Naive B cell (primary cell): Measurements from ENCODE around the gene SLC37A1. TPM values are rescaled to one million over a fixed set of nuclear protein-coding genes. Genes with fewer than 3 reads are reported as not detected.

ENCODE experiments used
- ATAC-seq, 2 donors: fragments of 150-1000 bp; cut with Tn5 transposase; 2 replicates each; pipeline ENCODE4 v1.10.0; 2021; ENCODE audit warnings: low read depth in 2 of 2, mild to moderate bottlenecking in 2 of 2, moderate library complexity in 2 of 2
- DNase-seq: peaks from one replicate; pipeline ENCODE4 v3.0.0; 2022
- H3K27ac Mint-ChIP-seq, 6 donors: one replicate each; pipeline ENCODE4 v1.8.0; 2020 to 2022; ENCODE audit warnings: mild to moderate bottlenecking in 6 of 6, mixed read lengths in 6 of 6, moderate library complexity in 5 of 6, inconsistent platforms in 2 of 6
- H3K27me3 Mint-ChIP-seq, 3 donors: one replicate each; pipeline ENCODE4 v1.8.0; 2021 to 2022; ENCODE audit warnings: mixed read lengths in 3 of 3, mild to moderate bottlenecking in 1 of 3
- H3K36me3 Mint-ChIP-seq, 2 donors: one replicate each; pipeline ENCODE4 v1.8.0; 2020 to 2022; ENCODE audit warnings: mixed read lengths in 2 of 2, inconsistent platforms in 1 of 2, mild to moderate bottlenecking in 1 of 2
- H3K4me1 Mint-ChIP-seq, 3 donors: one replicate each; pipeline ENCODE4 v1.8.0; 2020 to 2022; ENCODE audit warnings: mixed read lengths in 3 of 3, inconsistent platforms in 1 of 3, mild to moderate bottlenecking in 1 of 3, moderate library complexity in 1 of 3
- H3K4me3 Mint-ChIP-seq, 8 donors: one replicate each; pipeline ENCODE4 v1.8.0; 2020 to 2022; ENCODE audit warnings: mild to moderate bottlenecking in 8 of 8, mixed read lengths in 8 of 8, moderate library complexity in 8 of 8, inconsistent platforms in 2 of 8
- H3K9me3 Mint-ChIP-seq, 7 donors: one replicate each; pipeline ENCODE4 v1.8.0; 2020 to 2022; ENCODE audit warnings: mixed read lengths in 7 of 7, mild to moderate bottlenecking in 5 of 7, inconsistent platforms in 2 of 7, moderate library complexity in 1 of 7
- polyA plus RNA-seq, 6 donors: library from polyadenylated mRNA; unstranded; fragments of 300-500 nt; fragmentation: Illumina TruSeq; gene quantifications; one replicate each; pipeline ENCODE4 v1.2.3, GENCODE V29; 2021; ENCODE audit warnings: low read depth in 6 of 6

Gene SLC37A1
- polyA plus RNA-seq, 6 donors from 2014 or later: 4.9 to 15.7 (median 11.2) TPM

DNA sequence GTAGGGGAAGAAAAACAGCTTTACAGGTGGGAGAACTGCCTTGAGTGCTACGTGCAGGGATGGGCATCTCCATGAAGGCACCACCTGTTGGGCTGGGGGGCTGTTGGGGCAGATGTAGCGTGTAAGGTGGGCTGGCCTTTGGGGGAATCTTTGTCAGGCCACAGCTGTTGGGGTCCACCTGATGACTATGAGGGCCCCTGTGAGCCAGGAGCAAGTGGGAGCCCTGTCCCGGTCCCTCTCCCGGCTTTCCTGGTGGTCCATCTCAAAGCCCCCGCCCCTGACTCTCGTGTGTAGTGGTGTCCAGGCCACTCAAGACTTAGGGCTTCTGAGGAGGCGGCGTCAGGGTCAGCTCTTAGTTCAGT is 13.5 kb downstream of the SLC37A1 start:
- Mint-ChIP-seq H3K4me3 (peak overlapping the region; percentile 39 to 94 (median 82)), H3K27ac (peak overlapping the region; percentile 88 to 100 (median 100)), H3K36me3 (peaks cover 13 to 16% of the 10 kb centered on the region in 2 donors), H3K9me3 (no peaks in the 10 kb centered on the region), H3K4me1 (peaks cover 60 to 82% (median 73%) of the 10 kb centered on the region in 3 donors), H3K27me3 (no peaks in the 10 kb centered on the region)
- DNase-seq: no peak
- ATAC-seq: no peak

GRCh38 chr21:42527489-42528158 is 14.0 kb downstream of the SLC37A1 start:
- H3K27me3 Mint-ChIP-seq: no peaks in the 10 kb centered on the region
- ATAC-seq (peak; percentile 4 to 6), DNase-seq (peak; percentile 46)
- peak overlapping the region; percentile 88 to 100 (median 100) for H3K27ac Mint-ChIP-seq
- peaks cover 64 to 87% (median 77%) of the 10 kb centered on the region in 3 donors for H3K4me1 Mint-ChIP-seq
- no peaks in the 10 kb centered on the region for H3K9me3 Mint-ChIP-seq
- peak overlapping the region; percentile 69 to 93 (median 85) for H3K4me3 Mint-ChIP-seq
- peaks cover 13 to 15% of the 10 kb centered on the region in 2 donors for H3K36me3 Mint-ChIP-seq

GRCh38 chr21:42530167-42530518 is 16.5 kb downstream of the SLC37A1 start:
- DNase-seq (no peak), ATAC-seq (no peak)
- peak overlapping the region in 5 of 6 donors; percentile 51 to 93 (median 88) for H3K27ac Mint-ChIP-seq
- H3K36me3 Mint-ChIP-seq: peaks cover 13 to 15% of the 10 kb centered on the region in 2 donors
- H3K4me3 Mint-ChIP-seq: peak overlapping the region in 2 of 8 donors; percentile 26 to 41
- H3K9me3 Mint-ChIP-seq: no peaks in the 10 kb centered on the region
- H3K27me3 Mint-ChIP-seq: no peaks in the 10 kb centered on the region
- H3K4me1 Mint-ChIP-seq: peaks cover 64 to 90% (median 74%) of the 10 kb centered on the region in 3 donors

- Mint-ChIP-seq H3K9me3 (no peaks in the 10 kb centered on the region), H3K4me3 (peak overlapping the region in 1 of 8 donors; percentile 3), H3K4me1 (peaks cover 66 to 90% (median 73%) of the 10 kb centered on the region in 3 donors), H3K36me3 (peaks cover 6 to 11% of the 10 kb centered on the region in 2 donors), H3K27me3 (no peaks in the 10 kb centered on the region), H3K27ac (peak overlapping the region; percentile 78 to 99 (median 96))
- ATAC-seq (no peak), DNase-seq (no peak)
Observed at GRCh38 chr21:42531771-42532170, 18.1 kb downstream of the SLC37A1 start.

GRCh38 chr21:42532466-42533181 is 19.0 kb downstream of the SLC37A1 start:
- Mint-ChIP-seq H3K27ac (peak overlapping the region; percentile 89 to 99 (median 96)), H3K4me1 (peaks cover 62 to 90% (median 70%) of the 10 kb centered on the region in 3 donors), H3K27me3 (no peaks in the 10 kb centered on the region), H3K4me3 (peak overlapping the region in 5 of 8 donors; percentile 46 to 86 (median 76)), H3K36me3 (peaks cover 6 to 9% of the 10 kb centered on the region in 2 donors), H3K9me3 (no peaks in the 10 kb centered on the region)
- DNase-seq: peak; percentile 73
- peak; percentile 35 to 42 for ATAC-seq

DNA sequence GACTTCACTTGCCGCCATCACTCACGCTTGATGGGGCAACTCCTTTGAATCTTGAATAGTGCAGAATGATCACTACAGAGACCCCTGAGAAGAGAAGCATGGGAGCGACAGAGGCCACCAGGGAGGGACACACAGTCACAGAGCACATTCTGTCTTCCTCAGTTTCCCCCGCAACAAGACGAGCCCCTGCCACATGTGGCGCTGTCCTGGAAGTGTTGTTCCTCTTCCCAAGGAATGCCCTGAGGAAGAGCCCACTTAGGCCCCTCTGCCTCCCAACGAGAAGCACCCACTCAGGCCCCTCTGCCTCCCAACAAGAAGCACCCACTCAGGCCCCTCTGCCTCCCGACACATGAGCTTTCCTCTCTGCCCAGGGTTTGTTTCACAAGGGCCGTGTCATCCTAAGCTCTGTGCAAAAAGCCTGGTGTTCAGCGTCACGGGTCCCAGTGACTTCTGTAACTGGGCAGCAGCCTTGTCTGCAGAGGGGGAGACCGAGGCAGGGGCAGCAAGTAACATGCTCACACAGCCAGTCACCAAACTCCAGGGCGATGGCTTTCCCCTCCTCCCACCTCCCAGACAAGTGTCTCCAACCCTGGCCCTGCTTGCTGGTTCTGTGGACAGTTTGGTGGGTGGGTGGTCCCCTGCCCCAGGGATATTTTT is 19.8 kb downstream of the SLC37A1 start:
- Mint-ChIP-seq H3K4me3 (peak overlapping the region in 7 of 8 donors; percentile 52 to 93 (median 76)), H3K9me3 (no peaks in the 10 kb centered on the region), H3K27ac (peak overlapping the region; percentile 89 to 99 (median 96)), H3K4me1 (peaks cover 56 to 88% (median 63%) of the 10 kb centered on the region in 3 donors), H3K36me3 (peaks cover 6 to 9% of the 10 kb centered on the region in 2 donors), H3K27me3 (no peaks in the 10 kb centered on the region)
- ATAC-seq (no peak), DNase-seq (no peak)

- peaks cover 56 to 82% (median 63%) of the 10 kb centered on the region in 3 donors for H3K4me1 Mint-ChIP-seq
- ATAC-seq: no peak
- no peaks in the 10 kb centered on the region for H3K27me3 Mint-ChIP-seq
- H3K36me3 Mint-ChIP-seq: peaks cover 6 to 9% of the 10 kb centered on the region in 2 donors
- DNase-seq: no peak
- peak overlapping the region; percentile 89 to 99 (median 96) for H3K27ac Mint-ChIP-seq
- peak overlapping the region; percentile 65 to 93 (median 82) for H3K4me3 Mint-ChIP-seq
- no peaks in the 10 kb centered on the region for H3K9me3 Mint-ChIP-seq
Observed at GRCh38 chr21:42533963-42534355, 20.3 kb downstream of the SLC37A1 start.

DNA sequence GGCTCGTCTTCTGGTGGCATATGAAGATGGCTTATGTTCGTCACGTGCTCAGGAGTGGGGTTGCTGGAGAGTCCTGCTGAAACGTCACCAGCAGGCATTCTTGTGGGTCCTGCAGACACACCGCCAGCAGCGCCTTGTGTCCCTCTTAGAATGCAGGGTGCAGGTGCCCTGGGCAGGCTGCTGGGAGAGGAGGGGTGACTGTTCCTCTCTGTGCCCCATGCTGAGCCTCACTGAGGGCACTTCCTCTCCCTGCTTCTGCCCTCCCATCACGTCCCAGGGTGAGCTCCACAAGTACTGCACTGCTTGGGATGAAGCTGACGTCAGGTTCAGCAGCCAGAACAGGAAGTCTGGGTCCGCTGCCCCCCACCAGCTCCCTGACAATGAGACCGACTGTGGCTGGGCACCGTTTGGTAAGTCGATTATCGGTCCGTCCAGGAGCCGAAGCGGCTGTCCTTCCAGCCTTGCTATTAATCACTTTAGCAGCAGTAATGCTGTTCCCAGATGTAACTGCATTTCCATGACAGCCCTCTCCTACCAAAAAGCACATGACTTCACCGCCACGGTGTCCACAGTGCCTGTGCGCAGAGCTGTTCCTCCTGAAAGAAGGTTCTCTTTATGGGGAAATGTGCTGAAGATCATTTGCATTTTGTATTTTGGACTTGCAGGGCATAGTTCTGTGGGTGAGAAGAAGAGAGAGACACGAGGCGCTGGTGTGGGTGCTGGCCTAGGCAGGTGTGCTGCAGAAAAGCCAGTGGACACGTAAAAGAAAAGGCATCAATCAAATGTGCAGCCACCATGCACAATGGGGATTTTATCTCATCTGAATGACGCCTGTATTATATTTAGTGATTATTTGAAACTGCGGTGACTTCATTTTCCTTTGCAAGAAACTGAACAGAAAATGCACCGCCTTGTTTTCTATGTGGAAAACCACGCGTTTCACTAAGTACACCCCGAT is 21.0 kb downstream of the SLC37A1 start:
- Mint-ChIP-seq H3K4me1 (peaks cover 52 to 75% (median 58%) of the 10 kb centered on the region in 3 donors), H3K36me3 (peaks cover 11 to 13% of the 10 kb centered on the region in 2 donors), H3K27ac (peak overlapping the region; percentile 89 to 99 (median 96)), H3K4me3 (peak overlapping the region; percentile 65 to 93 (median 82)), H3K27me3 (no peaks in the 10 kb centered on the region), H3K9me3 (no peaks in the 10 kb centered on the region)
- ATAC-seq: peak; percentile 53 to 60
- DNase-seq: peak; percentile 75

DNA sequence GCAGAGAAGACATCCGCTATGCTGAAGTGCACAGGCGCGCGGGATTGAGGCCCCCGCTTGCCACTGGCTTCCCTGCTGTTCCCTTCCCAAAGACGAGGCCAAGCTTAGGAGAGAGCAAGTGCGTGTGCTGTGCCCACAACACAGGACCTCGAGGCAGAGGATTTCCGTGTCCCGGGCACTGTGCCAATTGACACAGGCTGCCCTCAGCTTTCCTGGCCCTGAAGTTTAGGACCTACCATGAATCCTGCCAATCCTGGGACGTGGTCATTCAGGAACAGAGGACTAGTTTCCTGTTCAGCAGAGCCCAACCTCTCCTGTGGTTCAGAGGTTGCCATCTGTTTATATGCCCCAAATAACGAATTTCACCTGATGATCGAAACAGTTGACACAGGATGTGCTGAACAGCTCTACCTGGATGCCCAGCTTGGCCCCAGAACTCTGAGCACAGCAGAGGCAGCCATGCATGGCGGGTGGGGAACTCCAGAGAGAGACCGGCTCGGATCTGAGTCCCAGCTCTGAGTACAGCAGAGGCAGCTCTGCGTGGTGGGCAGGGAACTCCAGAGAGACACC is 22.0 kb downstream of the SLC37A1 start:
- peaks cover 48 to 69% (median 49%) of the 10 kb centered on the region in 3 donors for H3K4me1 Mint-ChIP-seq
- ATAC-seq (peak; percentile 70), DNase-seq (peak; percentile 75)
- H3K36me3 Mint-ChIP-seq: peaks cover 13 to 17% of the 10 kb centered on the region in 2 donors
- peak overlapping the region; percentile 89 to 99 (median 96) for H3K27ac Mint-ChIP-seq
- peak overlapping the region; percentile 54 to 93 (median 82) for H3K4me3 Mint-ChIP-seq
- H3K9me3 Mint-ChIP-seq: no peaks in the 10 kb centered on the region
- no peaks in the 10 kb centered on the region for H3K27me3 Mint-ChIP-seq

DNA sequence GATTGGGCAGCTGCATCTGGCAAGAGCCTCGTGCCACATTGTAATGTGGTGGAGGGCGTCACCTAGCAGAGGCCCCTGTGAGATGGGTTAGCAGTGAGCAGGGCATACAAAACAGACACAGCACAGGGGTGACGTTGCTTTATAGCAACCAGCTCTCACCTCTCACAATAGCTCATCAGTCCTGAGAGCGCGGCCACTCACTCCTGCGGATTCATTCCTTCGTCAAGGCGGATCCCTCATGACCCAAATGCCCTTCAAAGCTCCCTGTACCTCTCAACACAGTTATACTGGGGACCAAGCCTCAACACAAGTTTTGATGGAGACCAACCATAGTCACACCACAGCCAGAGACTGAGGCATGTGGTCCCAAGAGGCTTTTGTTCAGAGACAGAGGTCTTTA is 22.9 kb downstream of the SLC37A1 start:
- peaks cover 10 to 17% of the 10 kb centered on the region in 2 donors for H3K36me3 Mint-ChIP-seq
- peak overlapping the region in 3 of 8 donors; percentile 79 to 84 (median 79) for H3K4me3 Mint-ChIP-seq
- no peaks in the 10 kb centered on the region for H3K9me3 Mint-ChIP-seq
- peaks cover 41 to 64% (median 48%) of the 10 kb centered on the region in 3 donors for H3K4me1 Mint-ChIP-seq
- peak overlapping the region; percentile 89 to 99 (median 96) for H3K27ac Mint-ChIP-seq
- ATAC-seq: no peak
- no peak for DNase-seq
- no peaks in the 10 kb centered on the region for H3K27me3 Mint-ChIP-seq

DNA sequence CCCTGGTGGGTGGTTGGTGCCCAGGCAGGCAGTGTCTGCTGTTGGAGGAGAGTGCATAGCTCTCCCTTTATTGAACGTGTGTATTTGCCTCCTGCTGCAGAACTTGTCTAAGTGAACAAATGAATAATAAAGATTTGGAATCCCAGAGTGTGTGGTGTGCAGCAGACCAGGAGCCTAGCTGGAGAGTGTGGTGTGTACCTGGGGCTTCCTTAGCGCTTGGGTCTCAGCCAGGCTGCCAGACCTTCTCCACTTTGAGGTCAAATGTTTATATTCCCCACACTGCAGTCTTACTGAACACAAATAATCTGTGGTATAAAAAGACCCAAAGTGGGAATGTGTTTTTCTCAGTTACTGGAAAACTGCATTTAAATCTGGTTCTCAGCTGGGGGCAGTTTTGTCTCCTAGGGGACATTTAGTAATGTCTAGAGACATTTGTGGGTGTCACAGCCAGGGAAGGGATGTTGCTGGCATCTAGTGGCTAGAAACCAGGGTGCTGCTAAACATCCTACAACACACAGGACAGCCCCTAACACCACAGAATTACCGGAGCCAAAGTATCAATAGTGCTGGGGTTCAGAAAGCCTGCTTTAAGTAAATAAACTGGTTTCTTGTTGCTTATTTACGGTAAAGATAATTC is 23.6 kb downstream of the SLC37A1 start:
- ATAC-seq (no peak), DNase-seq (peak; percentile 38)
- Mint-ChIP-seq H3K9me3 (no peaks in the 10 kb centered on the region), H3K27me3 (no peaks in the 10 kb centered on the region), H3K36me3 (peaks cover 10 to 19% of the 10 kb centered on the region in 2 donors), H3K4me3 (no peak overlapping the region), H3K4me1 (peaks cover 40 to 59% (median 47%) of the 10 kb centered on the region in 3 donors), H3K27ac (peak overlapping the region; percentile 78 to 96 (median 91))
